GM21367 (cell line): Measurements from ENCODE around the gene MYO15B.

ENCODE experiments used
- ATAC-seq: cut with Tn5 transposase; IDR thresholded peaks from one replicate; pipeline ENCODE4 v1.9.1; 2021; ENCODE audit not compliant: unreplicated experiment

Gene MYO15B

DNA sequence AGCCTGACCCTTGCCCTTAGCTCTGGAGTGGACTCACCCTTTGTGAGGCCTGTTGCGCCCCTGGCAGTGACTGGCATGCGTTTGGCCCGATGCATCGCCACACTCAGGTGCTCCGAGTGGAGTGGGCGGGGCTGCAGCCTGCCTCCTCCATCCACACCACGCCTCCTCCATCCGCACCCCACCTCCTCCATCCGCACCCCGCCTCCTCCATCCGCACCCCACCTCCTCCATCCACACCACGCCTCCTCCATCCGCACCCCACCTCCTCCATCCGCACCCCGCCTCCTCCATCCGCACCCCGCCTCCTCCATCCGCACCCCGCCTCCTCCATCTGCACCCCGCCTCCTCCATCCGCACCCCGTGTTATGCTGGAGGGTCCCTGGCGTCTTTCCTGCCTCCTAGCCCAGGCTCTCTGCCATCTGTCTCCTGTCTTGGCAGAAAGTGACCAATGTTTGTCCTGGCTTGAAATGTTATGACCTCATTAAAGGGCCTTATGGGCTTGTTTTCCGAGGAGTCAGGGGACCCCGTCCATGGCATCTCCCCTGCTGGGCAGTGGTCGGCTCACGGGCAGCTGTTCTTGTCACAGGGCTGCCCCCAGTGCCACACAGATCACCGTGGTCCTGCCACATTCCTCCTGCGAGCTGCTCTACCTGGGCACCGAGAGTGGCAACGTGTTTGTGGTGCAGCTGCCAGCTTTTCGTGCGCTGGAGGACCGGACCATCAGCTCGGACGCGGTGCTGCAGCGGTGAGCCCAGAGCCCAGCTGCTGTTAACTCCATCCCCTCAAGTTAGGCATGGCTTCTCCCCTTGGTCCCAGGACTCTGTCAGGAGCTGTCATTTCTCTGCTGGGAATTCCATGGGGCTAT lies 28.7 kb upstream of the MYO15B start:
- no peak for ATAC-seq

DNA sequence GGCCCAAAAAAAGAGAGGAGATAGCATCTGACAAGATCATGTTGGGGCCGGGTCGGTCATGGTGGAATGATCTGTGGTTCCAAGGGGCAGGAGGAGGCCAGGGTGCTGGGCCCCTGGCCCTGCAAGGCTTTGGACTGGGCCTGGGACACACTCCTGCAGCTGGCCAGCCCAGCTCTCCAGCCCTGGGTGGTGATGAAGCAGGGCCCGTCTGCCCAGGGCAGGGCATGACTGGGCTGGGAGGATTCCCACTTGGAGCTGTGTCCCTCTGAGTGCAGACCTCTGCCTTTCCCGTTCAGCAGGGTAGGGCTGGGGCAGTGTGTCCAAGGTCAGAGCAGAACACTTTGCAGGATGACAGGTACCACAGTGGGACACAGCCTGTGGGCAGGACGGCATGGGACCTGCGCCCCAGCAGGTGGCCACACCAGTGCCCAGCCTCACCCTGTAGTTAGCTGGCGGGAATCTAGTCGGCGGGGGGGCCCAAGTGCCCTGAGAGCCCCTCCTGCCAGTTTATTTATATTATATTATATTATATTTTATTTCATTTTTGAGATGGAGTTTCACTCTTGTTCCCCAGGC lies 27.6 kb upstream of the MYO15B start:
- no peak for ATAC-seq

DNA sequence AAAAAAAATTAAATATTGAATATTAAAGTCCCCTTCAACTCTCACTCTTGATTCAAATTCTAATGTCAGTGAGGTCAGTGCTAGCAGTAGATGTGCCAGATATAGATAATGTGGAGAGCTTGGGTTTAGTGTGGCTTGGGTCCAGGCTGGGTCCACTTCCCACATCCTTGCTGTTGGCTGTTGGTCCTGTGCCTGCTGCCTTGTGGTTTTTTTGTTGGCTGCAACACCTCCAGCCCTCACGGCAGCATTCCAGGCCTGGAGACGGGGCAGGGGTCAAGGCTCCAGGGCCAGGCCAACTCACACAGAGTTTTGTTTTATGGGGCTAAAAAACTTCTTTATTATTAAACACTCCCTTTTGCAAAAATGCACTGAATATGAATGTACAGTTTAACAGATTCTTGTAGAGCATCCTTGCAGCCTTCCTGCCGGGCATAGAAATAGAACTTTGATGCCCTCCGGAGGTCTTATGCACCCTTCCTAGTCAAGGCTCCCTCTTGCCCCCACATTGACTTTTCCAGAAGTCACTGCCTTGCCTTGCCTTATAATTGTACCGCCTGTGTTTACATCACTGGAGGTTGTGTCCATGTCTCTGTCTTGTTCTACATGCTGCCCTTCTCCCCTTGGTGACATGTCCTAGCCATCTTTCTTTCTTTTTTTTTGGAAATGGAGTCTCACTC lies 25.5 kb upstream of the MYO15B start:
- ATAC-seq, result no peak

DNA sequence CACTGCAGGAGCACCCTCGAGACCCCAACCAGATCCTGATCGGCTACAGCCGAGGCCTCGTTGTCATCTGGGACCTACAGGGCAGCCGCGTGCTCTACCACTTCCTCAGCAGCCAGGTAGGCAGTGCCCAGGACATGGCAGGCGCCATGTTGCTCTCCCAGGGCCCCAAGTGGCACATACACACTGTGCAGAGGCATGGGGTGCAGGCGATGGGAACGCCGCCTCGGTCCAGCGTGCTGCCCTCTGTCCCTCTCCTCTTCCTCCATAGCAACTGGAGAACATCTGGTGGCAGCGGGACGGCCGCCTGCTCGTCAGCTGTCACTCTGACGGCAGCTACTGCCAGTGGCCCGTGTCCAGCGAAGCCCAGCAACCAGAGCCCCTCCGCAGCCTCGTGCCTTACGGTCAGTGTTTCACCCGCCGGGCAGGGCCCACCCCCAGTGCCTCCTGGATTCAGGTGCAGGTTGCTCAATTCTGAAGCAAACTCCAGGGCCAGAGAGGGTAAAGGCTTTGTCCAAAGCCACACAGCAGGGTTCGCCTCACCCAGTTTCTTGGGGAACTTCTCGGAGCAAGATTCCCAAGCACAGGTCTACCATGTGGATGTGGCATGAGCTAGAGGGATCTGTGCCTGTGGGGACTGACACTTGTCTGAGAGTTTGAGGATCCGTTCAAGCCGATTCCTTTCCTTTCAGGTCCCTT lies 24.4 kb upstream of the MYO15B start:
- no peak for ATAC-seq

DNA sequence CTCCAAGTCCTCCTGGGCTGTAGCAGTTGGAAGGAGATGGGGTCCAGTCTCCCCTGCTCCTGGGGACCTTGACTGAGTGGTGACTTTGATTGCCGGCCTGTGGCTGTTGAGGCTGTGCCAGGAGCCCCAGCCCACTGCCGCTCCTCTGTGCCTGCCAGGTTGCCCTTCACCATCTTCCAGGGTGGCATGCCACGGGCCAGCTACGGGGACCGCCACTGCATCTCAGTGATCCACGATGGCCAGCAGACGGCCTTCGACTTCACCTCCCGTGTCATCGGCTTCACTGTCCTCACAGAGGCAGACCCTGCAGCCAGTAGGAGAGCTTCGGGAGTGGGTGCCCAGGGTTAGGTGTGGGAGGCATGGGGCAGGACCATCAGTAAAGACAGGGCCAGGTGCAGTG lies 23.4 kb upstream of the MYO15B start:
- no peak for ATAC-seq

DNA sequence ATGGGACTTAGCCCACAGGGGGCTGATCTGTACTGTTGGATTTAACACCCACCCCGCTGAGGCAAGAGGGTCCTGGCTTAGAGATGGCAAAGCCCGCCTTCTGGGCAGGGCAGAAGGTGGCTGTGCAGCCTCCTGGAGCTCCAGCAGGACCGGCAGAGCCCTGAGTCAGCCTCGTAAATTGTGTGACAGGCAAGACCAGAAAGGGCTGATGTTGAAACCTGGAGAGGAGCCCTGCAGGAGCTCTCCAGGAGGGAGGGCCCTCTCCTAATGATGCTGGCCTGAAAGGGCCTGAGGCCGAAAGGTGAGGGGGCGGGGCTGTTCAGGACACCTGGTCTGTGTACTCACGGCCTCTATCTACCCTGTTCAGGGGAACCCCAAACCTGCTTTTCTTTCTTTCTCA lies 22.5 kb upstream of the MYO15B start:
- ATAC-seq, result no peak

DNA sequence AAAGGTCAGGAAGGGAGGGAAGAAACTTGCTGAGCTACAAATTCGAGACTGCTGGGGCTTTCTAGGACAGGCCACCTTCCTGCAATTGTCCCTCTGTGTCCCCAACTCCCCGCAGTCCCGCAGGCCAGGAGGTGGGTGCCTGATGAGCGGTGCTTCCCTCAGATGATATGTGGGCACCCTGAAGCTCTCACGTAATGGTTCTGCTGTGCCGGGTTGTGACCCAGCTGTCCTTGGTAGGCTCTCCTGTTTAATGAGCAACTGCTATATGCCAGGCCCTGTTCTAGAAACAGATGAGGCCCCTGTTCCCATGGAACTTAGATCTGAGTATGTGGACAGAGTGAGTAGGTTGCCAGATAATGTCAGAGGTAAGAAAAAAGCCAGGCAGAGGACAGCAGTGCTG lies 22.0 kb upstream of the MYO15B start:
- no peak for ATAC-seq

DNA sequence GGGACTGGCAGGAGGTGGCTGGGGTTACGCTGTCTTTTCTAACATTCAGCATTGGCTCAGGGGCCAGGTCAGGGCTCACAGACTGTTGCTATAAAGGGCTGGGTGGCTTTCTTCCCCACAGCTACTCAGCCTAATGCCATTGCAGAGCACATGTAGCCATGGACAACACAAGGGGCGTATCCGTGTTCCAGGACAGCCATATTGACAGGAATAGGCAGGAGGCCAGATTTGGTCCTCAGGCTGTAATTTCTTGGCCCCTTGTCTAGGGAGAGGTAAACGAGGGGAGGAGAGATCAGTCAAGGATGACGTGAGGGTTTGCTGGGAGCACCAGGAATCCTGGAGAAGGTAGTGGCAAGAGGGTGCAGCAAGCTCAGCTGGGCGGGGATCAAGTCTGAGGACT lies 21.2 kb upstream of the MYO15B start:
- ATAC-seq, result no peak

DNA sequence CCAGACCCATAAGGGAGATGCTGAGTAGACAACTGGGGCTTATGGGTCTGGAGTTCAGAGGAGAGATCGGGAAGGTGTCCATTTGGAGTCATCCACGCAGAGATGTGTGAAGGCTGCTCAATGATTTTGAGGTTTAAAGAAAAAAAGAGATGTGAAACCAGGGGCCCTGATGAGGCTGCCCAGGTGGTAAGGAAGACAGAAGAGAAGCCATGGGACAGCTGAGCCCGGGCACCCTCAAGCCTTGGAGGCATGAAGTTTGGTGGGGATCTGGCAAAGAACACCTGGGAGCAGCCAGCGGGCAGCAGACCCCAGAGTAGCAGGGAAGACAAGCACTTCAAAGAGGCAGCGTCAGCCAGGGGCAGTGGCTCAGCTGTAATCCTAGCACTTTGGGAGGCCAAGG lies 20.8 kb upstream of the MYO15B start:
- no peak for ATAC-seq

DNA sequence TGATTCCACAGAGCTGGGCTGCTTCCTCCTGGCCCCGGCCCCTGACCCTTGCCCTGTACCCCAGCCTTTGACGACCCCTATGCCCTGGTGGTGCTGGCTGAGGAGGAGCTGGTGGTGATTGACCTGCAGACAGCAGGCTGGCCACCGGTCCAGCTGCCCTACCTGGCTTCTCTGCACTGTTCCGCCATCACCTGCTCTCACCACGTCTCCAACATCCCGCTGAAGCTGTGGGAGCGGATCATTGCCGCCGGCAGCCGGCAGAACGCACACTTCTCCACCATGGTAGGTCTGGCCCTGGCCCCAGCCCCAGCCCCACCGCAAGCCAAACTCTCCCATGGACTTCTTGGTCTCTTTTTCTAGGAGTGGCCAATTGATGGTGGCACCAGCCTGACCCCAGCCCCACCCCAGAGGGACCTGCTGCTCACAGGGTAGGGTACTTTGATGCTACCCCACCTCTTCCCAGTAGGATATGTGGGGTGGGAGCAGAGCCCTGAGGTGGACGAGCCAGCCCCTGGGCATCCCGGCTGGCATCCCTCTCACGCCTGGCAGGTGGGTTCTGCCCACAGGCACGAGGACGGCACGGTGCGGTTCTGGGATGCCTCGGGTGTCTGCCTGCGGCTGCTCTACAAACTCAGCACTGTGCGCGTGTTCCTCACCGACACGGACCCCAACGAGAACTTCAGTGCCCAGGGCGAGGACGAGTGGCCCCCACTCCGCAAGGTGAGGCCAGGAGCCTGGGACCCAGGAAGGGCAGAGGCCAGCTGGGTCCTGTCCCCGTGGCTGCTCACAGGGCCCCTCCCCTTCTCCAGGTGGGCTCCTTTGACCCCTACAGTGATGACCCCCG lies 19.0 kb upstream of the MYO15B start:
- ATAC-seq, result no peak

DNA sequence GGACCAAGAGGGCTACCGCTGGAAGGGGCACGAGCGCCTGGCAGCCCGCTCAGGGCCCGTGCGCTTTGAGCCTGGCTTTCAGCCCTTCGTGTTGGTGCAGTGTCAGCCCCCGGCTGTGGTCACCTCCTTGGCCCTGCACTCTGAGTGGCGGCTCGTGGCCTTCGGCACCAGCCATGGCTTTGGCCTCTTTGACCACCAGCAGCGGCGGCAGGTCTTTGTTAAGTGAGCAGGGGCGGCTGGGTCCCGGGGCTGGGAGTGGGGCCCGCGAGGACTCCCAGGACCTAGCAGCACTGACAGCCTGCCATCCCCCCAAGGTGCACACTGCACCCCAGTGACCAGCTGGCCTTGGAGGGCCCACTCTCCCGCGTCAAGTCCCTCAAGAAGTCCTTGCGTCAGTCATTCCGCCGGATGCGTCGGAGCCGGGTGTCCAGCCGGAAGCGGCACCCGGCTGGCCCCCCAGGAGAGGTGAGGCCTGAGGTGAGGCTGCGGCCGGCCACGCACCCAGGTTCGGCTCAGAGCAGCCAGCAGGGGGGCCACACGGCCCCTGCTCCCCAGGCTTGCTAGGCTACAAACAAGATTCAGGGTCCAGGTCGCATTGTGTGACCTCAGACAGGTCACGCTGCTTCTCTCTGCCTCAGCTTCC lies 17.4 kb upstream of the MYO15B start:
- ATAC-seq, result no peak

DNA sequence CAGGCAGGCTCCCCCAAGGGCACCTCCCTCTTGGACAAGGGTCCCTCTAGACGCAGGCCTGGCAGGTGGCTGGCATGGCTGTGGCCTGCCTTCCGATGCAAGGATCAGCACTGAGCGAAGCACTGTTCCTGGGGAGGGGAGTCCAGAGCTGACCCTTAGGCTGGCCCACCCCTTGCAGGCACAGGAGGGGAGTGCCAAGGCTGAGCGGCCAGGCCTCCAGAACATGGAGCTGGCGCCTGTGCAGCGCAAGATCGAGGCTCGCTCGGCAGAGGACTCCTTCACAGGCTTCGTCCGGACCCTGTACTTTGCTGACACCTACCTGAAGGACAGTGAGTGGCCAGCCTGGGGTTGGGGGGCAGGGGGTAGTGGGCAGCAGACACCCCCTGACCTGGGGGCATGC lies 16.8 kb upstream of the MYO15B start:
- no peak for ATAC-seq

DNA sequence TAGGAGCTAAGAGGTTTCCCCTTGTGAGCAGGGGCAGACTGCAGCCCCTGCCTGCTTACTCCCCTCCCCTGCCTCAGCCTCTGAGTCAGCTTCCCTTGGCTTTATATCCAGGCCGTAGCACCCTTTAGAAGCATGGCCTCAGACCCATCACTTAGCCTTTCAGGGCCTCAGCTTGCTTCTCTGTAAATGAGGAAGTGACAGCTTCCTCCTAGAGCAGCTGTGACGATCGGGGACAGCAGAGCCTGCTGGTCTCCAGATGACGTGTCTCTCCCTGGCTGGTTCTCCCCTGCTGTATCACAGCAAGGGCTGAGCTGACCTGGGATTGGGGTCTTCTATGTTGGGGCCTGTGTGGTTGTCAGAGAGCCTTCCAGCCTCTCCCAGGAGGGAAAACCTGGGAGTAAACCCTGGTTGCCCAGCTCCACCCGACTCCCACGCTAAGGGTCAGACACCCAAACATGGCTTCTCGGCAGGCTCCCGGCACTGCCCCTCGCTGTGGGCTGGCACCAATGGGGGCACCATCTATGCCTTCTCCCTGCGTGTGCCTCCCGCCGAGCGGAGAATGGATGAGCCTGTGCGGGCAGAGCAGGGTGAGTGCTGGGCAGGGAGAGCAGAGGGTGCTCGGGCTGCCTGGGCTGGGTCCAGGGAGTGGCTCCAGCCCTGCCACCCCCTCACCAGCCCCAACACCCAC lies 16.3 kb upstream of the MYO15B start:
- ATAC-seq, result no peak

DNA sequence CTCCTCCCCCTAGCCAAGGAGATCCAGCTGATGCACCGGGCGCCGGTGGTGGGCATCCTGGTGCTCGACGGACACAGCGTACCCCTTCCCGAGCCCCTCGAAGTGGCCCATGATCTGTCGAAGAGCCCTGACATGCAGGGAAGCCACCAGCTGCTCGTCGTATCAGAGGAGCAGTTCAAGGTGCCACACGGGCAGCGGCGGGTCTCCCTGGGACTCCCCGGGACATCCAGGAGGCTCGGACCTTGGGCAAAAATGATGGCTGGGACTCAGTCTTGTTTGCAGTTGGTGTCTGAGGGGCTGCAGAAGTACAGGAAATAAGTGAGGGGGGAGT lies 15.8 kb upstream of the MYO15B start:
- ATAC-seq, result no peak

DNA sequence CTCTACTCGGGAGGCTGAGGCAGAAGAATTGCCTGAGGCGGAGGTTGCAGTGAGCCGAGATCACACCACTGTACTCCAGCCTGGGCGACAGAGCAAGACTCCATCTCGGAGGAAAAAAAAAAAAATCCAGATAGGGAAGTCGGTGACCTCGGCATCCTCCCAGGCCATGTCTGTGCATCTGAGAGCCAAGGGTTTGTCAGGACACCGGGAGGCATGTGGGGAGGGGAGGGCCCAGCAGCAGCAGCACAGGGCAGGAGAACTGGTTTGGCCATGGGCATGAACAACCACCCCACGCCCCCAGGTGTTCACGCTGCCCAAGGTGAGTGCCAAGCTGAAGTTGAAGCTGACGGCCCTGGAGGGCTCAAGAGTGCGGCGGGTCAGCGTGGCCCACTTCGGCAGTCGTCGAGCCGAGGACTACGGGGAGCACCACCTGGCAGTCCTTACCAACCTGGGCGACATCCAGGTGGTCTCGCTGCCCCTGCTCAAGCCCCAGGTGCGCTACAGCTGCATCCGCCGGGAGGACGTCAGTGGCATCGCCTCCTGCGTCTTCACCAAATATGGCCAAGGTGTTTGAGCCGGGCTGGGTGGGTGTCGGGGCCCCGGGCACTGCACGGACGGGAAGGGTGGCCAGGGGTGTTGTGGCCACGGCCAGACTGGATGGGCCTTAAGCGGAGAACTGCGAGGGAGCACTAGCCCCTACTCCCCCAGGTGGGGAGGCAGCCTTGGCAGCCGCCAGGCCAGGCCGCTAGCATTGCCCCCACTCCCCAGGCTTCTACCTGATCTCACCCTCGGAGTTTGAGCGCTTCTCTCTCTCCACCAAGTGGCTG lies 14.7 kb upstream of the MYO15B start:
- ATAC-seq, result no peak

DNA sequence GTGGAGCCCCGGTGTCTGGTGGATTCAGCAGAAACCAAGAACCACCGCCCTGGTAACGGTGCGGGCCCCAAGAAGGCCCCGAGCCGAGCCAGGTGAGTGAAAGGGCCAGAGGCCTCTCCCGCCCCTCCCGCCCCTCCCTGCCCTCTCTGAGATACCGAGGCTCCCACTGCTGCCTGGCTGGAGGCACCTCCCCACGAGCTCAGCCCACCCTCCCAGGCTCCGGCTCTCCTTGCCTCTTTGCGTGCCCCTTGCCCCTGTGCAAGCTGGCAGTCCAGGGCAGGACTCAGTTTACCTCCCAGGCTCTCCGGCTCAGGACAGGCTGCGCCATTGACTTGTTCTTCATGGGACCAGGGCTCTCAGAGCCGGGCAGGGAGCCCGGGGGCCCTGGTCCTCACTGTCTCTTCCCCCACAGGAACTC lies 14.1 kb upstream of the MYO15B start:
- ATAC-seq, result no peak

DNA sequence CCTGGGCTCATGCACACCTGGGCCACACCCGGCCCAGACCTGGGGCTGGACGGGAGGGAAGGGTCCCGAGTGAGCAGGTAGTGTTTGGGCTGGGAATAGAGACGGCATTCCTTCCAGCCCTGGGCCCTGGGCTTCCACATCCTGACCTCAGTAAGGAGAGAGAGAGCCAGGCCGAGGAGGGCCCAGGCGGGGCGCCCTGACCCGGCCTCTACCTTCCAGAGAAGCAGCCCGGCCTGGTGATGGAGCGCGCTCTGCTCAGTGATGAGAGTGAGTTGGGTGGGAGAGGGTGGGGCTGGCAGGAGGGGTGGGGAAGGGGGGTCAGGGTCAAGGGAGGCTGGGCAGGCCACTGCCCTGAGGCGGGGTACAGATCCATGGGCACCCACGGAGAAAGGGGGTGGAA lies 13.6 kb upstream of the MYO15B start:
- ATAC-seq, result no peak

DNA sequence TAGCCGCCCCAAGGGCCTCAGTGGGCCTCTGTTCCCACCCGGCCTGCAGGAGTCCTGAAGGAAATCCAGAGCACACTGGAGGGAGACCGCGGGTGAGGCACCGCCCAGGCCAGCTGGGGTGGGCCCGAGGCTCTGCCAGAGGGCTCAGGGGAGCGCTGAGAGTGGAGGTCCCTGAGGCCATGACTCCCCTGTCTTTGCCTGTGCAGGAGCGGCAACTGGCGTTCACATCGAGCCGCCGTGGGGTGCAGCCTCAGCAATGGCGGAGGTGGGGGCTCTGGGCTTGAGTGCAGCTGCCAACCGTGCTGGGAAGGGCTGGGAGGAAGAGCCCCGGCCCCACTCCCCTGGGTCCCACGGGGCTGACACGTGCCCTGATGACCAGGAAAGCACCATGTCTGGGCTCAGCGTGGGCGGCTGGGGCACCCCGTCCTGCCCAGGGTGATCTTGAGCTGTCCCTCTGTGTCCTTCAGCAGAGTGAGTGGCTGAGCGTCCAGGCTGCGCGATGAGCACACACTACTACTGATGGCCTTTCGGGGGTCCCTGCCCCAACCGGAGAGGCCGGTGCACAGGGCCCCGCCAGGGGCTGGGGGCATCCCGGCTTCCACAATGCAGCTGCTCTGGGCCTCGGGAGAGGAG lies 13.1 kb upstream of the MYO15B start:
- no peak for ATAC-seq

DNA sequence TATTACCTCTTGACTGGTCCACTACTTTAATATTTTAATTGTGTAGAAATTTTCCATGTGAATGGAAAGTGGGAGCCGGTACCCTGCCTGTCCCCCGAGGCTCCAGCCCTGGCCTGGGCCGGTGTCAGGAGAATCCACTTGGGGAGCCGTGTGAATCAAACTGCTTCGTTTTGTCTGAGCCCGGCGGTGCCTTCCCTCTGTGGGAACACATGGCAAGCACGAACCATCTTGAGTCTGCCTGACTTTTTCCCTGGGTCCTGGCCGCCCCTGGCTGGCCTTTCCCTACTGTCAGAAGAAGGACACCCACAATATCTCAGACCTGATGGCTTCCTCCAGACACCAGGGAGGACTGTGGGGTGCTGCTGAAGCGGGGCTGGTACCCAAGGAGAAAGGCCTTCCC lies 12.4 kb upstream of the MYO15B start:
- no peak for ATAC-seq
